GM19395 (cell line): ENCODE results near the gene SNX3.
"Not testable (repeated sequence)": the region's sequence is repeated elsewhere in the genome, so short reads cannot be mapped to it uniquely, and the experiment has no call there.

Experiments
- ATAC-seq: cut with Tn5 transposase; IDR thresholded peaks from one replicate; pipeline ENCODE4 v1.9.1; 2021; ENCODE audit warnings: mild to moderate bottlenecking, moderate library complexity; ENCODE audit not compliant: unreplicated experiment

Gene SNX3

GRCh38 chr6:108263371-108263770, 2.5 kb upstream of the SNX3 start:
- ATAC-seq = no peak

GRCh38 chr6:108260126-108260808, 573 bp downstream of the SNX3 start:
- ATAC-seq = peak; percentile 23

- no peak for ATAC-seq
These were observed 6.1 kb downstream of the SNX3 start for GRCh38 chr6:108254433-108255410.

GRCh38 chr6:108253241-108253640, 7.6 kb downstream of the SNX3 start:
- ATAC-seq = no peak

- no peak for ATAC-seq
These were observed 8.8 kb downstream of the SNX3 start for GRCh38 chr6:108252055-108252454.

- ATAC-seq = no peak
These were observed 9.6 kb downstream of the SNX3 start for GRCh38 chr6:108251252-108251651.

GRCh38 chr6:108250240-108250866, 10.5 kb downstream of the SNX3 start:
- ATAC-seq = no peak

- no peak for ATAC-seq
These were observed 12.8 kb downstream of the SNX3 start for GRCh38 chr6:108247965-108248536.

- not testable (repeated sequence) for ATAC-seq
These were observed 15.7 kb downstream of the SNX3 start for GRCh38 chr6:108245095-108245494.

GRCh38 chr6:108243836-108244235, 17.0 kb downstream of the SNX3 start:
- no peak for ATAC-seq

- ATAC-seq = no peak
These were observed 18.1 kb downstream of the SNX3 start for GRCh38 chr6:108242721-108243120.

- no peak for ATAC-seq
These were observed 18.6 kb downstream of the SNX3 start for GRCh38 chr6:108242259-108242658.

- ATAC-seq = no peak
These were observed 22.5 kb downstream of the SNX3 start for GRCh38 chr6:108238322-108238721.

- no peak for ATAC-seq
These were observed 24.0 kb downstream of the SNX3 start for GRCh38 chr6:108236791-108237190.

- no peak for ATAC-seq
These were observed 25.7 kb downstream of the SNX3 start for GRCh38 chr6:108235127-108235526.

- no peak for ATAC-seq
These were observed 32.4 kb downstream of the SNX3 start for GRCh38 chr6:108228416-108228815.

GRCh38 chr6:108227290-108227689, 33.5 kb downstream of the SNX3 start:
- ATAC-seq = no peak

- ATAC-seq = no peak
These were observed 38.3 kb downstream of the SNX3 start for GRCh38 chr6:108222504-108222903.

- no peak for ATAC-seq
These were observed 38.8 kb downstream of the SNX3 start for GRCh38 chr6:108222064-108222463.

GRCh38 chr6:108211671-108212070, 49.2 kb downstream of the SNX3 start:
- no peak for ATAC-seq

GRCh38 chr6:108210556-108210955, 50.3 kb downstream of the SNX3 start:
- ATAC-seq = no peak
